Measurements from ENCODE around the gene POLR1C. TPM values are rescaled to one million over a fixed set of nuclear protein-coding genes. Genes with fewer than 3 reads are reported as not detected.
A peak's percentile ranks its signal among the peaks of the same experiment; 100 is the strongest.

The POLR1C gene
- total RNA-seq, 1 experiment from 2014 or later, result 84.6 TPM

- DNase-seq (ENCODE audit: low read depth, low spot score) (no peak), ATAC-seq (no peak)
- intact Hi-C loops (cut with micrococcal nuclease), result loop anchor here (10.0 kb wide), 1 partner anchor 144 kb away; the partner anchor contains the start of gene ZNF318
- H2AFZ ChIP-seq (ENCODE audit: low read depth, low read length, poor library complexity, severe bottlenecking), result no peak overlapping the region
- no peaks in the 10 kb centered on the region for H3K9me2 ChIP-seq (ENCODE audit: insufficient read depth)
- ChIA-PET CTCF (interaction anchor here (0.9 to 3.8 kb wide), 4 partner anchors 13 to 365 kb away, joined by 3 to 31 read pairs (median 14); partner anchors contain the start of gene DLK2), RAD21 (ENCODE audit: low non-redundant PET in 1 of 2, low total read pairs in 2 of 2, uncharacterized antibody in 2 of 2, unreplicated experiment in 2 of 2) (no interaction called here), POLR2A (interaction anchor here (1.2 kb wide), 1 partner anchor 8 kb away, joined by 3 read pairs; the partner anchor contains the start of genes POLR1C and YIPF3)
- no peak overlapping the region for H3K27ac ChIP-seq (ENCODE audit: low read depth, low read length)
- no peak overlapping the region for H3K4me2 ChIP-seq (ENCODE audit: low read length)
- no peak overlapping the region for H3K4me3 ChIP-seq (replicated peaks in 1 of 2; ENCODE audit: low read depth in 1 of 2, low read length in 2 of 2)
- H3K79me2 ChIP-seq (ENCODE audit: insufficient read depth, low read length), result no peaks in the 10 kb centered on the region
- peaks cover 10 to 22% of the 10 kb centered on the region in 2 experiments; a peak in 3 of 4 replicates for H3K4me1 ChIP-seq (ENCODE audit: control insufficient read depth in 1 of 2, insufficient read depth in 2 of 2, low read length in 2 of 2)
- H3K9ac ChIP-seq (ENCODE audit: low read length), result no peak overlapping the region
- TF ChIP-seq SP1 (IDR thresholded peaks at IDR 0.05; ENCODE audit: low read depth) (no peak), CTCF (IDR thresholded peaks at IDR 0.05 in 2 of 3, conservative IDR thresholded peaks at IDR 0.05 in 1 of 3; ENCODE audit: borderline replicate concordance in 1 of 3, insufficient read depth in 1 of 3, low read depth in 2 of 3, low read length in 2 of 3) (0 out of 6 replicates have a peak, but pooled peaks of 1 of the 3 experiments have one; percentile 8)
- H3K36me3 ChIP-seq (ENCODE audit: control insufficient read depth in 1 of 2, insufficient read depth in 2 of 2, low read length in 2 of 2), result peaks cover 12 to 20% of the 10 kb centered on the region in 2 experiments; a peak in 3 of 4 replicates
- H3K9me3 ChIP-seq (ENCODE audit: control insufficient read depth in 1 of 2, insufficient read depth in 1 of 2, low read depth in 1 of 2, low read length in 2 of 2), result no peaks in the 10 kb centered on the region
- BruUV-seq (replicated peaks), result no TSS peak
- no peaks in the 10 kb centered on the region for H4K20me1 ChIP-seq (ENCODE audit: insufficient read depth)
- no peaks in the 10 kb centered on the region for H3K27me3 ChIP-seq (ENCODE audit: insufficient read depth, low read length)
These were observed 8.3 kb upstream of the POLR1C start for GRCh38 chr6:43508481-43509141.

All from HCT116 (cell line).